CD14-positive monocyte (primary cell): Measurements from ENCODE around the gene RANBP10. TPM values are rescaled to one million over a fixed set of nuclear protein-coding genes. Genes with fewer than 3 reads are reported as not detected.

Experiments
- DNase-seq, 3 donors: peaks; one replicate each; pipeline ENCODE4 v3.0.0-alpha.2; 2011 to 2022
- H2AFZ ChIP-seq: 2 replicates; pipeline ENCODE4 v1.6.0; 2012; ENCODE audit warnings: mild to moderate bottlenecking, low read depth, low read length, inconsistent platforms; ENCODE audit not compliant: insufficient read depth, poor library complexity, severe bottlenecking
- H3K27ac ChIP-seq, 2 donors: 1 replicate in 1 of 2; 2 replicates in 1 of 2; pipeline ENCODE4 v1.5.1; 2012 to 2013; ENCODE audit warnings: low read length in 2 of 2, control low read depth in 1 of 2, inconsistent platforms in 1 of 2, low read depth in 1 of 2, mild to moderate bottlenecking in 1 of 2
- H3K27me3 ChIP-seq, 2 donors: one replicate each; pipeline versions ENCODE4 v1.6.0 to v1.6.1; 2011 to 2013; ENCODE audit warnings: low read length in 2 of 2; ENCODE audit not compliant: control insufficient read depth in 2 of 2, insufficient read depth in 2 of 2
- H3K36me3 ChIP-seq, 2 donors: replicated peaks in 1 of 2; 1 replicate in 1 of 2; 2 replicates in 1 of 2; pipeline versions ENCODE4 v1.5.1 to v1.6.1; 2012 to 2013; ENCODE audit warnings: low read length in 2 of 2, control low read depth in 1 of 2, inconsistent platforms in 1 of 2, mild to moderate bottlenecking in 1 of 2; ENCODE audit not compliant: insufficient read depth in 2 of 2, control insufficient read depth in 1 of 2
- H3K4me1 ChIP-seq, 2 donors: 1 replicate in 1 of 2; 2 replicates in 1 of 2; pipeline versions ENCODE4 v1.5.1 to v1.6.1; 2012 to 2013; ENCODE audit warnings: low read length in 2 of 2, control low read depth in 1 of 2, inconsistent platforms in 1 of 2, mild to moderate bottlenecking in 1 of 2, moderate library complexity in 1 of 2; ENCODE audit not compliant: insufficient read depth in 2 of 2, control insufficient read depth in 1 of 2
- H3K4me2 ChIP-seq: replicated peaks from 2 replicates; pipeline ENCODE3; 2012; ENCODE audit warnings: low read length, moderate library complexity, mild to moderate bottlenecking; ENCODE audit not compliant: poor library complexity, severe bottlenecking; ENCODE audit errors: extremely low read depth
- H3K4me3 ChIP-seq, 3 experiments: fragments of 200-600 bp in 1 of 3; sonication (generic) in 1 of 3; replicated peaks in 1 of 3; 1 replicate in 2 of 3; 2 replicates in 1 of 3; pipeline ENCODE4 v1.5.1; 2011 to 2013; ENCODE audit warnings: low read length in 3 of 3, mild to moderate bottlenecking in 3 of 3, control low read depth in 2 of 3, low read depth in 2 of 3, inconsistent platforms in 1 of 3, moderate library complexity in 1 of 3
- H3K79me2 ChIP-seq: 2 replicates; pipeline ENCODE4 v1.6.0; 2012; ENCODE audit warnings: mild to moderate bottlenecking, control low read depth, inconsistent platforms, low read length, moderate library complexity; ENCODE audit not compliant: insufficient read depth
- H3K9ac ChIP-seq: 2 replicates; pipeline ENCODE4 v1.6.0; 2017; ENCODE audit warnings: low read length, mild to moderate bottlenecking; ENCODE audit not compliant: insufficient read depth, poor library complexity, severe bottlenecking
- H3K9me3 ChIP-seq, 2 donors: replicated peaks in 1 of 2; 1 replicate in 1 of 2; 2 replicates in 1 of 2; pipeline versions ENCODE4 v1.5.1 to v1.6.1; 2012 to 2013; ENCODE audit warnings: low read length in 2 of 2, control low read depth in 1 of 2; ENCODE audit not compliant: control insufficient read depth in 1 of 2, insufficient read depth in 1 of 2
- H4K20me1 ChIP-seq: 2 replicates; pipeline ENCODE4 v1.6.0; 2012; ENCODE audit warnings: mild to moderate bottlenecking, low read length, control low read depth, moderate library complexity; ENCODE audit not compliant: insufficient read depth
- H3K27ac Mint-ChIP-seq, 7 donors: one replicate each; pipeline ENCODE4 v1.8.0; 2020; ENCODE audit warnings: mild to moderate bottlenecking in 7 of 7, mixed read lengths in 7 of 7, moderate library complexity in 6 of 7, inconsistent platforms in 2 of 7
- H3K27me3 Mint-ChIP-seq, 3 donors: one replicate each; pipeline ENCODE4 v1.8.0; 2021 to 2022; ENCODE audit warnings: low read depth in 3 of 3, mild to moderate bottlenecking in 3 of 3, mixed read lengths in 3 of 3, moderate library complexity in 3 of 3, inconsistent platforms in 1 of 3
- H3K36me3 Mint-ChIP-seq, 2 donors: one replicate each; pipeline ENCODE4 v1.8.0; 2020; ENCODE audit warnings: mixed read lengths in 2 of 2, inconsistent platforms in 1 of 2, mild to moderate bottlenecking in 1 of 2
- H3K4me1 Mint-ChIP-seq: one replicate; pipeline ENCODE4 v1.8.0; 2020; ENCODE audit warnings: mild to moderate bottlenecking, mixed read lengths
- H3K4me3 Mint-ChIP-seq, 2 donors: one replicate each; pipeline ENCODE4 v1.8.0; 2020; ENCODE audit warnings: mild to moderate bottlenecking in 2 of 2, mixed read lengths in 2 of 2, moderate library complexity in 1 of 2
- H3K9me3 Mint-ChIP-seq, 7 donors: one replicate each; pipeline ENCODE4 v1.8.0; 2020 to 2022; ENCODE audit warnings: mixed read lengths in 7 of 7, mild to moderate bottlenecking in 6 of 7, moderate library complexity in 6 of 7, inconsistent platforms in 2 of 7
- CTCF ChIP-seq: fragments of 200-600 bp; IDR thresholded peaks from one replicate; pipeline ENCODE4 v1.8.0; 2022; ENCODE audit warnings: antibody characterized with exemption, mild to moderate bottlenecking
- WGBS: methylation state at CpG from one replicate; pipeline ENCODE4 v1.1.5; 2013; ENCODE audit warnings: missing lambda C conversion rate; ENCODE audit not compliant: insufficient coverage; 5-methylcytosine and 5-hydroxymethylcytosine counted together
- intact Hi-C, 2 donors: fragments of 100-400 bp; cut with micrococcal nuclease; formaldehyde crosslinking; loops; one replicate each; pipeline versions ENCODE4 v1.15.0 to v1.15.1; 2023
- polyA plus RNA-seq, 3 donors: library from polyadenylated mRNA; depleted of rRNA in 1 of 3; unstranded in 2 of 3; stranded (reverse) in 1 of 3; fragments of 300-500 nt in 2 of 3; fragments of >200 nt in 1 of 3; fragmentation: Illumina TruSeq in 2 of 3; gene quantifications; 1 replicate in 2 of 3; 2 replicates in 1 of 3; pipeline ENCODE4 v1.2.3, GENCODE V29; 2012 to 2021

RANBP10 gene
- polyA plus RNA-seq, 3 donors = 6.4 to 16.7 (median 6.6) TPM

DNA sequence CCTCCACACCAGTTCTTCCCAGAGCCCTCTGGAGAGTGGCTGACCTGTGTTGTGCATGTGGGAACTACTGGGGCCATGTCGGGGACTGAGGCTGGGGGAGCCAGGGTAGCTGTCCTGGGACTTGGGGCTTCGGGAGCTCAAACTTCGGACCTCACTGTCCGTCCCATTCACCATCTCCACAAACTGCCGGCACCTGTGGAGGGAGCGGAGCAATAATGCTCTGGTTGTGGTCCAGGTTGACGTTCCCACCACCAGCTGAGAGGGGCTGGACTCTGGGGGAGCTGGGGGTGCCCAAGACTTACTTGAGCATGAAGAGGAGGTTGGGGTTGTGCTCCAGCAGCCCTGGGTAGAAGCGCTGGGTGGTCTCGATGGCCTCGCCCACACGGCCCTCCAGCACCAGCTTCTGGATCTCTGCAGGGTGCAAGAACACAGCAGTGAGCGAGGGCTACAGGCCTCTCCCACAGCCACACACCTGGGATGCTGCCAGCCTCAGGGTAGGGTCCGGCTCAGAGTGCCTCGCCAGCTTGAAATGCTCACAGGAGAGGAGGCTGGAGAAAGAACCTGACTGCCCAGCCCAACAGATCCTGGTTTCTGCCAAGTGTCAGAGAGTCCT, 76.6 kb downstream of the RANBP10 start:
- DNase-seq = no peak

More for the DNA sequence above, 76.6 kb downstream of the RANBP10 start:
- Histone ChIP-seq H3K36me3 (peaks cover 75 to 87% of the 10 kb centered on the region in 2 donors), H2AFZ (no peak overlapping the region), H3K9ac (no peak overlapping the region), H3K9me3 (no peaks in the 10 kb centered on the region), H3K79me2 (no peaks in the 10 kb centered on the region), H3K27me3 (no peaks in the 10 kb centered on the region), H4K20me1 (no peaks in the 10 kb centered on the region), H3K4me3 (no peak overlapping the region), H3K27ac (no peak overlapping the region), H3K4me1 (no peaks in the 10 kb centered on the region), H3K4me2 (no peak overlapping the region)
- intact Hi-C loops = no loop called here
- WGBS = 98% methylated on average over 10 of the region's 14 CpGs
- H3K27ac Mint-ChIP-seq = no peak overlapping the region
- H3K36me3 Mint-ChIP-seq = peaks cover 62 to 78% of the 10 kb centered on the region in 2 donors
- TF ChIP-seq CTCF = no peak
- no peak overlapping the region for H3K4me3 Mint-ChIP-seq
- H3K27me3 Mint-ChIP-seq = peaks cover 0 to 1% (median 0%) of the 10 kb centered on the region in 3 donors
- no peaks in the 10 kb centered on the region for H3K4me1 Mint-ChIP-seq
- H3K9me3 Mint-ChIP-seq = no peaks in the 10 kb centered on the region
